OCI-LY7 (cell line): ENCODE data around the gene LRP1B. TPM values are rescaled to one million over a fixed set of nuclear protein-coding genes. Genes with fewer than 3 reads are reported as not detected.

Experiments
- BruUV-seq: library from RNA; stranded (reverse); fragments of 400-500 nt; replicated peaks from 2 replicates; lab custom pipeline; 2021; lab: Mats Ljungman, UMichigan
- CTCF ChIA-PET: fragments of 300-600 bp; sonication (Branson Sonifier 250); formaldehyde crosslinking; loops from one replicate; lab custom pipeline; 2022; ENCODE audit warnings: antibody characterized with exemption; ENCODE audit not compliant: unreplicated experiment; lab: Charles Lee
- POLR2A ChIA-PET: fragments of 300-600 bp; sonication (Branson Sonifier 250); formaldehyde crosslinking; loops from one replicate; lab custom pipeline; 2022; ENCODE audit warnings: antibody characterized with exemption; lab: Charles Lee
- DNase-seq: peaks from one replicate; pipeline ENCODE4 v3.0.0-alpha.2; 2015; ENCODE audit warnings: low spot score
- H2AFZ ChIP-seq: fragments of 200-600 bp; sonication (generic), shearing (Covaris generic); 2 replicates; pipeline ENCODE4 v1.6.1; 2014; ENCODE audit warnings: mild to moderate bottlenecking, antibody characterized with exemption, low read length, moderate library complexity
- H3K27ac ChIP-seq: fragments of 200-600 bp; sonication (generic); 2 replicates; pipeline ENCODE4 v1.5.1; 2014; ENCODE audit warnings: mixed run types, low read depth, mild to moderate bottlenecking, moderate library complexity, low read length, inconsistent platforms; ENCODE audit not compliant: poor library complexity, severe bottlenecking
- H3K36me3 ChIP-seq: fragments of 200-600 bp; sonication (generic); 2 replicates; pipeline ENCODE4 v1.6.1; 2014; ENCODE audit warnings: mild to moderate bottlenecking, antibody characterized with exemption, low read length, moderate library complexity, mixed read lengths; ENCODE audit not compliant: insufficient read depth
- H3K4me1 ChIP-seq: fragments of 200-600 bp; sonication (generic); 2 replicates; pipeline ENCODE4 v1.5.1; 2014; ENCODE audit warnings: mild to moderate bottlenecking, low read length; ENCODE audit not compliant: insufficient read depth, poor library complexity, severe bottlenecking
- H3K4me2 ChIP-seq: fragments of 200-600 bp; sonication (generic); 2 replicates; pipeline ENCODE4 v1.6.1; 2014; ENCODE audit warnings: mild to moderate bottlenecking, low read length
- H3K4me3 ChIP-seq: fragments of 200-600 bp; sonication (generic); 2 replicates; pipeline ENCODE4 v1.5.1; 2014; ENCODE audit warnings: mild to moderate bottlenecking, low read depth, low read length; ENCODE audit not compliant: poor library complexity, severe bottlenecking
- H3K79me2 ChIP-seq: fragments of 200-600 bp; sonication (generic); 2 replicates; pipeline ENCODE4 v1.6.1; 2016; ENCODE audit warnings: low read depth, mild to moderate bottlenecking, low read length, moderate library complexity, mixed read lengths; ENCODE audit not compliant: insufficient read depth
- H3K9me2 ChIP-seq: fragments of 200-600 bp; sonication (generic); 2 replicates; pipeline ENCODE4 v1.6.1; 2016; ENCODE audit warnings: mild to moderate bottlenecking, low read length, mixed read lengths; ENCODE audit not compliant: insufficient read depth
- H3K9me3 ChIP-seq: fragments of 200-600 bp; sonication (generic); 2 replicates; pipeline ENCODE4 v1.6.1; 2014; ENCODE audit warnings: mild to moderate bottlenecking, mixed run types, low read length, mixed read lengths
- H4K20me1 ChIP-seq: fragments of 200-600 bp; sonication (generic); 2 replicates; pipeline ENCODE4 v1.6.1; 2014; ENCODE audit warnings: mild to moderate bottlenecking, antibody characterized with exemption, low read length, moderate library complexity, mixed read lengths; ENCODE audit not compliant: insufficient read depth
- EZH2phosphoT487 ChIP-seq: fragments of 200-600 bp; sonication (generic); IDR thresholded peaks from 2 replicates; pipeline ENCODE4 v1.6.1; 2018; ENCODE audit warnings: low read depth, borderline replicate concordance, mild to moderate bottlenecking, mixed run types, antibody characterized with exemption, low read length, moderate library complexity, mixed read lengths
- intact Hi-C: fragments of 100-400 bp; cut with micrococcal nuclease; formaldehyde crosslinking; loops from one replicate; pipeline ENCODE4 v1.10.0; 2022; ENCODE audit not compliant: unreplicated experiment
- total RNA-seq, 2 experiments: library from RNA; depleted of rRNA in 1 of 2; stranded (reverse); fragments of >200 nt in 1 of 2; shearing (Covaris generic) in 1 of 2; gene quantifications; 2 replicates each; pipeline ENCODE4 v1.2.3, GENCODE V29; 2014 to 2022
- TF ChIP-seq, protein P1 (sequence below): fragments of 200-600 bp; sonication (generic); conservative IDR thresholded peaks from 2 replicates; pipeline ENCODE4 v1.5.1; 2014; ENCODE audit warnings: mild to moderate bottlenecking, antibody characterized with exemption, low read length, moderate library complexity, mixed read lengths

LRP1B gene
- total RNA-seq, 2 experiments from 2014 or later: not detected

DNA sequence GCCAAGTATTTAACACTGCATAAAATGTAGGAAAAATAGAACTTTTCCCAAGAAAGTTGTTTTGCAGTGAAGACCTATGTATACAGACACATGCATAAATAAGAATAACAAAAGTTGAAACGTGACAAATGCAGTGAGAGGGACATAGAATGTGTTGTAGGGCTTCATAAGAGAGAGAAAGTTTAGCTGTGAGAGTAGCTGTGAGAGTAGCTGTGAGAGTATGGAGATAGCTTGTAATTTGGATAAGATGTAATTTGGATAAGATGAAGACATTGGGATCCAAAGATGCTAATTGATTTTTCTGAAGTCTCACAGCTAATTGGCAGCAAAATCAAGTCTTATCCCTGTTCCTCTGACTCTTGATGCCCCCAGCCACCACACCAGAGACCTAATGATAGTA lies 170.9 kb downstream of the LRP1B start:
- no peak overlapping the region for H3K27ac ChIP-seq
- H3K4me3 ChIP-seq: no peak overlapping the region
- no peaks in the 10 kb centered on the region for H3K4me1 ChIP-seq
- intact Hi-C loops: no loop called here
- H3K9me2 ChIP-seq: no peaks in the 10 kb centered on the region
- BruUV-seq: no TSS peak
- no peaks in the 10 kb centered on the region for H3K79me2 ChIP-seq
- H2AFZ ChIP-seq: no peak overlapping the region
- H4K20me1 ChIP-seq: no peaks in the 10 kb centered on the region
- no peak for DNase-seq
- no peaks in the 10 kb centered on the region for H3K9me3 ChIP-seq
- POLR2A ChIA-PET: interaction anchor here (0.7 kb wide), 1 partner anchor 360 kb away, joined by 3 read pairs; no protein-coding TSS in a partner anchor
- CTCF ChIA-PET: no interaction called here
- no peak overlapping the region for H3K4me2 ChIP-seq
- H3K36me3 ChIP-seq: no peaks in the 10 kb centered on the region
- TF ChIP-seq, protein P1, sequence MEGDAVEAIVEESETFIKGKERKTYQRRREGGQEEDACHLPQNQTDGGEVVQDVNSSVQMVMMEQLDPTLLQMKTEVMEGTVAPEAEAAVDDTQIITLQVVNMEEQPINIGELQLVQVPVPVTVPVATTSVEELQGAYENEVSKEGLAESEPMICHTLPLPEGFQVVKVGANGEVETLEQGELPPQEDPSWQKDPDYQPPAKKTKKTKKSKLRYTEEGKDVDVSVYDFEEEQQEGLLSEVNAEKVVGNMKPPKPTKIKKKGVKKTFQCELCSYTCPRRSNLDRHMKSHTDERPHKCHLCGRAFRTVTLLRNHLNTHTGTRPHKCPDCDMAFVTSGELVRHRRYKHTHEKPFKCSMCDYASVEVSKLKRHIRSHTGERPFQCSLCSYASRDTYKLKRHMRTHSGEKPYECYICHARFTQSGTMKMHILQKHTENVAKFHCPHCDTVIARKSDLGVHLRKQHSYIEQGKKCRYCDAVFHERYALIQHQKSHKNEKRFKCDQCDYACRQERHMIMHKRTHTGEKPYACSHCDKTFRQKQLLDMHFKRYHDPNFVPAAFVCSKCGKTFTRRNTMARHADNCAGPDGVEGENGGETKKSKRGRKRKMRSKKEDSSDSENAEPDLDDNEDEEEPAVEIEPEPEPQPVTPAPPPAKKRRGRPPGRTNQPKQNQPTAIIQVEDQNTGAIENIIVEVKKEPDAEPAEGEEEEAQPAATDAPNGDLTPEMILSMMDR: no peak
- TF ChIP-seq EZH2phosphoT487: no peak

DNA sequence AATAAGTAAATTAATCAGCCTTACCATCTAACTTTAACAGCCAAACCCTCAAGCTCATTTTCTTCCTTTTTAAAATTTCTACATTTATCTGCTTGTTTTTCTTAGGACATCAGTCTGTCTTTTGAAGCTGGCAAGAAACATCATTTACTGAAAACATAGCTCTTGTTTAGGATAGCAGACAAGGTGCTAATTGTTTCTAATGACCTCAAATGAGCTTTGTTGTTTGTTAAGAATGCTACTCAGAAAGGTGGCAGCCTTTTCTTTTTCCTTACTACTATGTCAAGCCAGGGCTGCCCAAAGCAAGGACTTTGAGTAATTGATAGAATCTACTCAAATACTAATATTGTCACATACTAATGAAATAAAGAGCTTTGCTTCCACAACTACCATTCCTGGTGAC lies 171.8 kb downstream of the LRP1B start:
- intact Hi-C loops: no loop called here

More for the DNA sequence above, 171.8 kb downstream of the LRP1B start:
- H2AFZ ChIP-seq: no peak overlapping the region
- H3K4me2 ChIP-seq: no peak overlapping the region
- H3K4me1 ChIP-seq: no peaks in the 10 kb centered on the region
- H3K27ac ChIP-seq: no peak overlapping the region
- no peak for DNase-seq
- CTCF ChIA-PET: no interaction called here
- no peaks in the 10 kb centered on the region for H4K20me1 ChIP-seq
- TF ChIP-seq, protein P1: no peak
- TF ChIP-seq EZH2phosphoT487: no peak
- H3K9me2 ChIP-seq: no peaks in the 10 kb centered on the region
- no peak overlapping the region for H3K4me3 ChIP-seq
- no peaks in the 10 kb centered on the region for H3K9me3 ChIP-seq
- BruUV-seq: no TSS peak
- no peaks in the 10 kb centered on the region for H3K36me3 ChIP-seq
- no peaks in the 10 kb centered on the region for H3K79me2 ChIP-seq
- POLR2A ChIA-PET: interaction anchor here (0.6 to 0.8 kb wide), 2 partner anchors 14 to 164 kb away, joined by 3 to 5 read pairs; no protein-coding TSS in a partner anchor
